Activated T-helper 1 cell treated with anti-CD3 and anti-CD28 coated beads, Interleukin-2, amount 50 U/mL, for 16 hours (primary cell): ENCODE results near the gene YTHDC2.

Experiments used
- DNase-seq, 2 donors: peaks; one replicate each; pipeline ENCODE4 v3.0.0-alpha.2; 2020; ENCODE audit warnings: low read depth in 1 of 2, low spot score in 1 of 2

The YTHDC2 gene

GRCh38 chr5:113513384-113514288, at the start of gene YTHDC2:
YTHDC2 (plus strand) TSS chr5:113513694; CDS start chr5:113513896, 202 bp downstream.
- peak; percentile 71 to 79 for DNase-seq

- DNase-seq: no peak
These were observed 39.3 kb upstream of the YTHDC2 start for GRCh38 chr5:113474100-113474728.

DNA sequence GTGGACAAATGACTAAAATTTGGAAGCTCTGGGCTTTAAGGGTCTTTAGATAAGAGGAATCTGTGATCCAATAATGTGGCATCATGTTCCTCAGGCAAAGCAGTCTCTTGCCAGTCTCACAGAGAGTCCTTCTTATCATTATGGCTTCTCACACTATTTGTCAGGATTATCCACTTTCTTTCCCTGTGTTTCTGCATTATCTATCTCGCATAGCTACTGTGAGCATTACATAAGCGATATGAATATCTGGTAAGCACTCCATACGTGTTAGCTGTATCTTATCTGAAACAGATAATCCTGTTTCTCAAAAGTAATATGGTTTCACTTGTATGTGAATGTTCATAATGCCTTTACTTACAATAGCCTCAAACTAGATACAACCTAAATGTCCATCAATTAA, 34.8 kb upstream of the YTHDC2 start:
- no peak for DNase-seq

DNA sequence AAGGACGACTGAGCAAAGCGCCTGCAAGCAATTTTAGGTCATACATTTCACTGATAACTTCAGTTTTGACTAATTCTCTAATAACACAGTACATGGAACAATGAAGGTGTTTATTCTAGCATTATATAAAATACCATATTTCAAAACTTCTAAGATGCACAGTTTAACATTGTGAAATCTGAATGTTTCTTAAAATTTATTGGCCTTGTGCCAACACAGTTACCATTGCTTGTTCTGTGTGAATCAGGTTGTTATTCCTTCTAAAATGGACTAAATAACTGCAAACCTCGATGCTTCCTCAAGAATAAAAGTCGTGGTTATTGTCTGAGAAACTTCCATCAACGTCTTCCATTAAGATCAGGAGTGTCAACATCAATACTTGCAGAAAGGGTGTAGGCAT, 33.3 kb upstream of the YTHDC2 start:
- no peak for DNase-seq

DNA sequence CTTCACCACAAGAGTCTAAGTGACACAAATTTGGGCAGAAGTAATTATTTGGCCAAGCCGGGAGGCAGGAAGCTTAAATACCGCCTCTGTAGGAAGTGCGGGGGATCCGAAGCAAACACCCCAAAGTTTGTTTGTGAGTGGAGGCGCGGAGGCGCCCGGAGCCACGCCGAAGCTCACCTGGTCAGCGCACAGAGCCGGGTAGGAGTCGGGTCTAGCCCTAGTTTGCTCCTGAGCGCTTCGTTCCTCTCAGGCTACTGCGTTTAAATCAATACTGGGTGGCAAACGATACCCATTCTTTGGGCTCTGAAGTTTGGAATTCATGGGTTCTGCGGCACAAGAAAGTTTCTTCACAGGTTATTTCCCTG, 26.1 kb upstream of the YTHDC2 start:
- no peak for DNase-seq

DNA sequence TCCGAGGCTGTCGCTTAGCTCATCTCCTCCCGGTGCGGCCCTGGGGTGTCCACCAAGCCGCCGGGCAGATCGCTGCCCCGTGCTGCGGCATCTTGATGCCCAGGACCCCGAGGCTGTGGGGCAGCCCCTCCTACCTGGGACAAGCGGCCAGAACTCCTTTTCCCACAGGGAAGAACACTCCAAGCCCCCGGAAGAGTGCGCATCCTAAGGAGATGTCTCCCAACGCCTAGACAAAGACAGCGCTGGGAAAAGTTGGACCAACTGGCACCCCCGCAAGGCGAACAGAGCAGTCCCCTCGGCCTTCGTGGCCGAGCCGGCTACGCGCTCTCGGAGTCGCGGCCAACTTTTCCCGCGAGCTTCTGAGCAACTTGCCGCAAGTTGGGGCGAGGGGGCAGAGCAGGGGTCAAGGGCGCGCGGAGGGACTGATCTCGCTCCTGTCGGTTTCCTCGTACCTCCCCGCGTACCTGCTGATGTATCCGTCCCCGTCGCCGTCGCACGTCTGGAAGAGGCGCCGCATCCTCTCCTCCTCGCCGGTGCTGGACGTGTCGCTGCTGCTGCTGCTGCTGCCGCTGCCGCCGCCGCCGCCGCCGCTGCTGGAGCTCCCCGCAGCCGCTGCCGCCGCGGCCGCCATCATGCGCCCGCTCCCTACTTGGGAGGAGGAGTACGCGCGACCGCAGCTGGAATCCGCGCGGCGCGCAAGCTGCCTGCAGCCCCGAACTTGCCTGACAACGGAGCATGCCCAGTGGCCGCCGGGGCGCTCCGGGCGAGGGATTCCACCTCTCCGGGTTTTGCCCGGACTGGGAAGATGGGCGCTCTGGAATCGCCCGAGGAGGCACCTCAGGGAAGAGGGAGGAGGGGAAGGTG, 25.5 kb upstream of the YTHDC2 start, which contains the start of gene MCC:
MCC (minus strand) TSS at position 673 of the 864 bp plus-strand sequence.
- peak in 1 of 2 donors; percentile 8 for DNase-seq

GRCh38 chr5:113488645-113489184, 24.8 kb upstream of the YTHDC2 start:
- no peak for DNase-seq

- DNase-seq: no peak
These were observed 24.2 kb upstream of the YTHDC2 start for GRCh38 chr5:113489299-113489698.

GRCh38 chr5:113490317-113490716, 23.2 kb upstream of the YTHDC2 start:
- no peak for DNase-seq

- DNase-seq: no peak
These were observed 22.5 kb upstream of the YTHDC2 start for GRCh38 chr5:113491022-113491421.

GRCh38 chr5:113493446-113493845, 20.0 kb upstream of the YTHDC2 start:
- no peak for DNase-seq

- DNase-seq: no peak
These were observed 18.1 kb upstream of the YTHDC2 start for GRCh38 chr5:113495422-113495841.

GRCh38 chr5:113502073-113502472, 11.4 kb upstream of the YTHDC2 start:
- no peak for DNase-seq

GRCh38 chr5:113503146-113503545, 10.3 kb upstream of the YTHDC2 start:
- no peak for DNase-seq

GRCh38 chr5:113505181-113505580, 8.3 kb upstream of the YTHDC2 start:
- no peak for DNase-seq

DNA sequence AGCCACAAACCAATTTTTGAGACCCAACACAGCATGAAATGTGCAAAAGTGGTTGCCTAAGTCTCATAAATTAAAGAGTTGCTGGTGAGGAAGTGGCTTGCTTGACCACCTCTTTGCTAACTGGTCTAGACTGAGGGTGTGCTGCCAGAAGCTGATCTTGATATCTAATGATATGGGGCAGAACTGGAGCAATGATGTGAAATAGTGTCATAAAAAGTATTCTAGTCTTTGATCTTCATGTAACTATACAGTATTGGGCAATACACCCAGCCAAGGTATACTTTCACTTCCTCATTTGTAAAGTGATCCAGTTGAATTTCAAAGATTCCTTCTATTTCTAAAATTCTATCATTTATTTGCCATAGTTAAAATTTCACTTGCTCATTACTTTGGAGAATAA, 5.9 kb upstream of the YTHDC2 start:
- DNase-seq: no peak

DNA sequence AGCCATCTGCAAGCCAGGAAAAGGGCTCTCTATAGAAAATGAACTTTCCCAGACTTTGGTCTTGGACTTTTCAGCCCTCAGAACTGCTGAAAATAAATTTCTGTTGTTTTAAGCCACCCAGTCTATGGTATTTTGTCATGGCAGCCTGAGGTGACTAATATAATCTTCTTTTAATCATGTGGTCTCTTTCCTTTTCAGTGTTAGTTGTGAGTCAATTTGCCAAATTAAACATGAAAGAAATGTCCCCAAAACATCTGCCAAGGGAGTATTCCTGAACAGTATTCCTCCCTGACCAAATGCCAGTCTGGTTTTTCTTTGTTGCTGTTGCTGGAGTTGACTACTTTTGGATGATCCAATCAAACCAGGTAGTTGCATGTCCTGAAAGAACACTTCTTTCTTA, 4.7 kb upstream of the YTHDC2 start:
- no peak for DNase-seq

DNA sequence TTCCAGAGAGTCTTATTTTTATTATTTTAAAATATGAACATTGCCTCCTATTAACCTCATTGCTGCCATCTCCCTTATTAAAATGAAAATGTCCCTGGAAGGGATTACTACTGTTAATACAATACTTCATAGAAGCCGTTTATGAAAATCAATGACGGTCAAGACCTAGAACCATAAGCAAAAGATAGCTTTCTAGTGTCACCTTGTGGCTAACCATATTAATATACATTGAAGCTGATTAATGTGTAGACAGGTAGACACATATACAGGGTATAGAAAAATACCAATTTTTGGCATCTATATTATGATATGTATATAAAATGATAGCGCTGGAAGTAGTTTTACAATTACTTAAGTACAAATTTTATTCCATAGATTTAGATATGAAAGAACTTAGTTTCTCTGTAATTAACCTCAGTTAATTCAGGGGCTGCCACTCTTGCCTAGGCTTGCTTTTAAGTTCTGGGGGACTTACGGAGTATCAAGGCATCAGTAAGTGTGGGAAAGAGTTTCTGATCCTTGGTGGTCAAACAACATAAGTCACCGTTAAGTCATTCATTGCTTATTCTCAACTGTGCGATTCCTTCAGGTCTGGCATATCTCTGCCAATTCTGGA, 2.5 kb upstream of the YTHDC2 start:
- no peak for DNase-seq

DNA sequence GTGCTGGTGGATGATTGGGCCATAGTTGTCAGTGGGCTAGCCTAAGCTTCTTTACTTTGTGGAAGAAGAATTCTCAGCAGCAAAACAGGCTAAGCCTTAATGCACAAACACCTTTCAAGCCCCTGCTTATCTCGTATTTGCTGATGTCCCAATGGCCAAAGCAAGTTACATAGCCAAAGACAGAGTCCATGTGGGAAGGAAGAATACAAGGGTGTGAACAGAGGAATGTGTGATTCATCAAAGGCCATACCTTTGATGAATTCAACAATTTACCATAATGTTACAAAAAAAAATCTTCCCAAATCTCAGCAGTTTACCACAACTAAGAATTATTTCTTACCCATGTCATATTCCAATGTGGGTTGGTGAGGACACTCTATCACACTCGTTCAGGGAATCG, 1.2 kb upstream of the YTHDC2 start:
- DNase-seq: no peak

GRCh38 chr5:113514289-113514635, 768 bp downstream of the YTHDC2 start:
- no peak for DNase-seq

DNA sequence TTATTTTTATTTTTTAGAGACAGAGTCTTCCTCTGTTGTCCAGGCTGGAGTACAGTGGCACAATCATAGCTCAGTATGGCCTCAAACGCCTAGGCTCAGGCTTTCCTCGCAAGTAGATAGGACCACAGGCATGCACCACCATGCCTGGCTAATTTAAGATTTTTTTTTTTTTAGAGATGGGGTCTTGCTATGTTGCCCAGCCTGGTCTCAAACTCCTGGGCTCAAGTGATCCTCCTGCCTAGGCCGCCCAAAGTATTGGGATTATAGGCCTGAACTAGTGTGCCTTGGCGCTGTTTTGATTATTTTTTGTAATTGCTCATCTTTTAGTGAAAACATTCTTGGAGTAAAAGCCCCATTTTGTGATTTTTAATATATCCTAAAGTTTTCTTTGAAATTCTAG, 5.4 kb downstream of the YTHDC2 start:
- DNase-seq: no peak
